PC-3 (cell line): ENCODE data around the gene STAT5A.
"Not testable (repeated sequence)": the region's sequence is repeated elsewhere in the genome, so short reads cannot be mapped to it uniquely, and the experiment has no call there.

Experiments used
- CTCF ChIP-seq: fragments of 300-600 bp; sonication (generic); conservative IDR thresholded peaks from 2 replicates; pipeline ENCODE4 v1.5.1; 2017; ENCODE audit warnings: antibody characterized with exemption, low read depth, mild to moderate bottlenecking, low read length
- EZH2 ChIP-seq: fragments of 300-600 bp; sonication (generic); IDR thresholded peaks from one replicate; pipeline ENCODE4 v1.6.1; 2017; ENCODE audit warnings: antibody characterized with exemption, mild to moderate bottlenecking, low read length; ENCODE audit not compliant: unreplicated experiment

GRCh38 chr17:42299913-42300312 is 11.6 kb downstream of the STAT5A start:
- not testable (repeated sequence) for TF ChIP-seq EZH2, CTCF
